HL-60 (cell line): ENCODE data around the gene PAXIP1.

Experiments
- CTCF ChIP-seq: IDR thresholded peaks from one replicate; pipeline ENCODE4 v1.5.1; 2011; ENCODE audit warnings: low read length, control low read depth, inconsistent platforms; ENCODE audit not compliant: insufficient read depth
- POLR2AphosphoS5 ChIP-seq: IDR thresholded peaks from 2 replicates; pipeline ENCODE4 v1.6.1; 2012; ENCODE audit warnings: low read depth
- REST ChIP-seq: IDR thresholded peaks from 2 replicates; pipeline ENCODE4 v1.6.1; 2012; ENCODE audit warnings: low read depth; ENCODE audit not compliant: insufficient replicate concordance

- TF ChIP-seq CTCF (no peak), POLR2AphosphoS5 (no peak), REST (no peak)
Observed at GRCh38 chr7:154902600-154903082, 100.3 kb downstream of the PAXIP1 start.
